Measurements from ENCODE around the gene RUNX2.

Gene RUNX2

GRCh38 chr6:45563844-45564243 lies 235.7 kb downstream of the RUNX2 start:
- no peak for DNase-seq

- DNase-seq: no peak
Measured at GRCh38 chr6:45566882-45567281, 238.8 kb downstream of the RUNX2 start.

- no peak for DNase-seq
Measured at GRCh38 chr6:45567879-45568278, 239.7 kb downstream of the RUNX2 start.

- DNase-seq: no peak
Measured at GRCh38 chr6:45568626-45569025, 240.5 kb downstream of the RUNX2 start.

GRCh38 chr6:45569210-45569945 lies 241.2 kb downstream of the RUNX2 start:
- no peak for DNase-seq

- DNase-seq: no peak
Measured at GRCh38 chr6:45571159-45571558, 243.0 kb downstream of the RUNX2 start.

GRCh38 chr6:45572833-45573232 lies 244.7 kb downstream of the RUNX2 start:
- no peak for DNase-seq

GRCh38 chr6:45574014-45574461 lies 245.9 kb downstream of the RUNX2 start:
- no peak for DNase-seq

- no peak for DNase-seq
Measured at GRCh38 chr6:45574885-45575284, 246.8 kb downstream of the RUNX2 start.

GRCh38 chr6:45576648-45577624 lies 248.8 kb downstream of the RUNX2 start:
- DNase-seq: no peak

- no peak for DNase-seq
Measured at GRCh38 chr6:45577836-45578504, 249.8 kb downstream of the RUNX2 start.

- no peak for DNase-seq
Measured at GRCh38 chr6:45584127-45584526, 256.0 kb downstream of the RUNX2 start.

GRCh38 chr6:45586216-45587171 lies 258.4 kb downstream of the RUNX2 start:
- DNase-seq: no peak

- no peak for DNase-seq
Measured at GRCh38 chr6:45587229-45588060, 259.3 kb downstream of the RUNX2 start.

GRCh38 chr6:45589367-45589766 lies 261.2 kb downstream of the RUNX2 start:
- no peak for DNase-seq

- DNase-seq: no peak
Measured at GRCh38 chr6:45590226-45590625, 262.1 kb downstream of the RUNX2 start.

- no peak for DNase-seq
Measured at GRCh38 chr6:45590696-45591184, 262.6 kb downstream of the RUNX2 start.

GRCh38 chr6:45591306-45591705 lies 263.2 kb downstream of the RUNX2 start:
- no peak for DNase-seq

- no peak for DNase-seq
Measured at GRCh38 chr6:45591890-45592289, 263.8 kb downstream of the RUNX2 start.

- DNase-seq: no peak
Measured at GRCh38 chr6:45592991-45593390, 264.9 kb downstream of the RUNX2 start.

Measured in NCI-H1092 (cell line).